SK-N-SH (cell line): ENCODE results near the gene MTTP. TPM values are rescaled to one million over a fixed set of nuclear protein-coding genes. Genes with fewer than 3 reads are reported as not detected.

Experiments used
- CTCF ChIA-PET: fragments of 300-600, 350-600 bp; formaldehyde crosslinking; extraction: SDS; loops from one replicate; lab custom pipeline; 2021; lab: Yijun Ruan, JAX
- POLR2A ChIA-PET: fragments of 350-600 bp; sonication (Branson Sonifier 250); formaldehyde crosslinking; extraction: SDS; loops from one replicate; lab custom pipeline; 2020; ENCODE audit warnings: antibody characterized with exemption, inconsistent platforms; lab: Yijun Ruan, JAX
- DNase-seq: peaks from one replicate; pipeline ENCODE4 v3.0.0; 2012
- H2AFZ ChIP-seq: fragments of 200-600 bp; sonication (generic); 2 replicates; pipeline ENCODE4 v1.8.1; 2016; ENCODE audit warnings: antibody characterized with exemption, mild to moderate bottlenecking, low read depth
- H3F3A ChIP-seq: fragments of 200-600 bp; sonication (generic); replicated peaks from 2 replicates; pipeline ENCODE3; 2016; ENCODE audit warnings: antibody characterized with exemption, mild to moderate bottlenecking; ENCODE audit not compliant: insufficient read depth
- H3K27ac ChIP-seq, 2 experiments: fragments of 200-500 bp in 1 of 2; fragments of 200-600 bp in 1 of 2; sonication (Bioruptor generic) in 1 of 2; sonication (generic), shearing (Covaris generic) in 1 of 2; 2 replicates each; pipeline versions ENCODE4 v1.5.1 to v1.6.1; 2014 to 2016; ENCODE audit warnings: low read depth in 2 of 2, inconsistent platforms in 1 of 2, low read length in 1 of 2, mild to moderate bottlenecking in 1 of 2, mixed read lengths in 1 of 2
- H3K27me3 ChIP-seq: fragments of 200-600 bp; sonication (generic), shearing (Covaris generic); 2 replicates; pipeline ENCODE4 v1.6.1; 2016; ENCODE audit warnings: mixed run types; ENCODE audit not compliant: insufficient read depth
- H3K36me3 ChIP-seq, 2 experiments: fragments of 200-500 bp in 1 of 2; fragments of 200-600 bp in 1 of 2; sonication (Bioruptor generic) in 1 of 2; sonication (generic) in 1 of 2; replicated peaks in 1 of 2; 2 replicates each; pipeline versions ENCODE3 to v1.5.1; 2014 to 2016; ENCODE audit warnings: low read length in 1 of 2, mild to moderate bottlenecking in 1 of 2; ENCODE audit not compliant: insufficient read depth in 2 of 2, control insufficient read depth in 1 of 2
- H3K4me1 ChIP-seq, 2 experiments: fragments of 200-500 bp in 1 of 2; fragments of 200-600 bp in 1 of 2; sonication (Bioruptor generic) in 1 of 2; sonication (generic), shearing (Covaris generic) in 1 of 2; 2 replicates each; pipeline versions ENCODE4 v1.5.1 to v1.6.1; 2014 to 2016; ENCODE audit warnings: low read depth in 1 of 2, low read length in 1 of 2, mixed run types in 1 of 2; ENCODE audit not compliant: insufficient read depth in 2 of 2, control insufficient read depth in 1 of 2
- H3K4me2 ChIP-seq: fragments of 200-600 bp; sonication (generic), shearing (Covaris generic); 2 replicates; pipeline ENCODE4 v1.6.1; 2017; ENCODE audit warnings: mixed run types
- H3K4me3 ChIP-seq, 2 experiments: fragments of 200-500 bp in 1 of 2; fragments of 200-600 bp in 1 of 2; sonication (Bioruptor generic) in 1 of 2; sonication (generic), shearing (Covaris generic) in 1 of 2; 2 replicates each; pipeline versions ENCODE4 v1.5.1 to v1.8.1; 2014 to 2016; ENCODE audit warnings: low read depth in 2 of 2, inconsistent platforms in 1 of 2, low read length in 1 of 2, mild to moderate bottlenecking in 1 of 2, mixed read lengths in 1 of 2, moderate library complexity in 1 of 2
- H3K79me2 ChIP-seq: fragments of 200-600 bp; sonication (generic); 2 replicates; pipeline ENCODE4 v1.8.1; 2017; ENCODE audit warnings: mild to moderate bottlenecking; ENCODE audit not compliant: insufficient read depth
- H3K9ac ChIP-seq: fragments of 200-600 bp; sonication (generic); 2 replicates; pipeline ENCODE4 v1.6.1; 2017; ENCODE audit warnings: mixed run types
- H3K9me2 ChIP-seq: fragments of 200-600 bp; sonication (generic); 2 replicates; pipeline ENCODE4 v1.6.1; 2017; ENCODE audit warnings: mixed run types
- H3K9me3 ChIP-seq: fragments of 200-600 bp; sonication (generic); 2 replicates; pipeline ENCODE4 v1.6.1; 2017; ENCODE audit warnings: mixed run types, mild to moderate bottlenecking, moderate library complexity
- H4K20me1 ChIP-seq: fragments of 200-600 bp; sonication (generic); 2 replicates; pipeline ENCODE4 v1.6.1; 2017; ENCODE audit warnings: mild to moderate bottlenecking, mixed run types; ENCODE audit not compliant: insufficient read depth
- CTCF ChIP-seq: fragments of 200-600 bp; sonication (generic); IDR thresholded peaks from 2 replicates; pipeline ENCODE4 v1.6.1; 2017; ENCODE audit warnings: antibody characterized with exemption, mild to moderate bottlenecking, moderate library complexity
- ELF1 ChIP-seq: IDR thresholded peaks from 2 replicates; pipeline ENCODE4 v1.4.0; 2012
- EP300 ChIP-seq, 2 experiments: IDR thresholded peaks; 2 replicates each; pipeline versions ENCODE4 v1.4.0 to v1.6.1; 2012; ENCODE audit warnings: borderline replicate concordance in 1 of 2, low read depth in 1 of 2, low read length in 1 of 2
- EZH2phosphoT487 ChIP-seq: fragments of 200-600 bp; sonication (generic); IDR thresholded peaks from 2 replicates; pipeline ENCODE4 v1.6.1; 2017; ENCODE audit warnings: low read depth, mixed run types, mild to moderate bottlenecking, antibody characterized with exemption, moderate library complexity, borderline replicate concordance
- FOXM1 ChIP-seq: IDR thresholded peaks from 2 replicates; pipeline ENCODE4 v1.4.0; 2012; ENCODE audit warnings: low read depth, mild to moderate bottlenecking
- IRF3 ChIP-seq: fragments of 150-350 bp; IDR thresholded peaks from 2 replicates; pipeline ENCODE4 v1.6.1; 2016; ENCODE audit warnings: mild to moderate bottlenecking, low read depth, low read length
- MAX ChIP-seq: IDR thresholded peaks from 2 replicates; pipeline ENCODE4 v1.4.0; 2012; ENCODE audit warnings: low read depth
- MXI1 ChIP-seq: IDR thresholded peaks from 2 replicates; pipeline ENCODE4 v1.6.1; 2012; ENCODE audit warnings: mild to moderate bottlenecking, low read depth, low read length, improper control_type of control experiment
- NFIC ChIP-seq: IDR thresholded peaks from 2 replicates; pipeline ENCODE4 v1.4.0; 2012; ENCODE audit warnings: borderline replicate concordance
- SIN3A ChIP-seq: IDR thresholded peaks from 2 replicates; pipeline ENCODE4 v1.6.1; 2012; ENCODE audit warnings: low read depth, mild to moderate bottlenecking, low read length, moderate library complexity, borderline replicate concordance
- USF2 ChIP-seq: fragments of 150-350 bp; IDR thresholded peaks from 2 replicates; pipeline ENCODE4 v1.6.1; 2017; ENCODE audit warnings: antibody characterized with exemption, low read length, low read depth, borderline replicate concordance
- ZBTB33 ChIP-seq: IDR thresholded peaks from 2 replicates; pipeline ENCODE4 v1.4.0; 2012; ENCODE audit warnings: low read depth, borderline replicate concordance
- polyA plus RNA-seq, 3 experiments: library from polyadenylated mRNA; depleted of rRNA; stranded (reverse); fragments of >200 nt; gene quantifications; 2 replicates each; pipeline ENCODE4 v1.2.3, GENCODE V29; 2012

Gene MTTP
- polyA plus RNA-seq, 1 of the 3 experiments (the other 2 are of a cell fraction), result not detected

- TF ChIP-seq CTCF, result 0 out of 2 replicates have a peak, but pooled peaks have one; percentile 16
- no peak for TF ChIP-seq IRF3
- TF ChIP-seq EZH2phosphoT487, result no peak
- TF ChIP-seq ELF1, result peak; percentile 77
- 0 out of 2 replicates have a peak, but pooled peaks have one; percentile 41 for TF ChIP-seq ZBTB33
- TF ChIP-seq FOXM1, result no peak
- TF ChIP-seq EP300 (IDR thresholded peaks at IDR 0.05; ENCODE audit: borderline replicate concordance in 1 of 2, low read depth in 1 of 2, low read length in 1 of 2), result 0 out of 4 replicates have a peak, but pooled peaks of 1 of the 2 experiments have one; percentile 21
- peak; percentile 84 for TF ChIP-seq MAX
- peak; percentile 89 for TF ChIP-seq MXI1
Observed at GRCh38 chr4:99563310-99564186, 11.1 kb upstream of the MTTP start, which contains the start of gene TRMT10A (continued).

- H3K36me3 ChIP-seq, result no peaks in the 10 kb centered on the region
- no peak overlapping the region; the same call in 1 of the 2 replicates for H3K4me2 ChIP-seq
- CTCF ChIA-PET, result interaction anchor here (0.7 to 2.1 kb wide), 4 partner anchors 23 to 384 kb away, joined by 3 to 6 read pairs (median 4); no protein-coding TSS in a partner anchor
- no peaks in the 10 kb centered on the region for H4K20me1 ChIP-seq
- peaks cover 5% of the 10 kb centered on the region for H3F3A ChIP-seq
- no peaks in the 10 kb centered on the region for H3K79me2 ChIP-seq
- no peaks in the 10 kb centered on the region for H3K9me2 ChIP-seq
- H3K4me3 ChIP-seq, result no peak overlapping the region
- no peak for TF ChIP-seq EZH2phosphoT487
- TF ChIP-seq ELF1, result no peak
- TF ChIP-seq SIN3A, result no peak
- TF ChIP-seq ZBTB33, result no peak
- TF ChIP-seq USF2, result no peak
- no peak for TF ChIP-seq FOXM1
- no peak for TF ChIP-seq NFIC
- no peak for DNase-seq
- H3K4me1 ChIP-seq, result no peaks in the 10 kb centered on the region; a peak in 1 of 4 replicates
- POLR2A ChIA-PET, result no interaction called here
- H2AFZ ChIP-seq, result peak overlapping the region; percentile 96
- H3K9me3 ChIP-seq, result no peaks in the 10 kb centered on the region
- H3K27me3 ChIP-seq, result no peaks in the 10 kb centered on the region
- no peak overlapping the region for H3K27ac ChIP-seq
- no peak overlapping the region for H3K9ac ChIP-seq
Observed at GRCh38 chr4:99564921-99565320, 9.7 kb upstream of the MTTP start.
